NCI-H510A (cell line): Measurements from ENCODE around the gene ZNF879.

Source experiments
- DNase-seq: peaks from one replicate; lab custom pipeline; 2025; lab: John Stamatoyannopoulos, UW

The ZNF879 gene

GRCh38 chr5:179023528-179024189, at the start of gene ZNF879:
ZNF879 (plus strand) TSS chr5:179023804; CDS start chr5:179025005, 1,201 bp downstream.
- DNase-seq: peak; percentile 65

- no peak for DNase-seq
These were observed 42.2 kb upstream of the ZNF879 start for GRCh38 chr5:178981381-178981780.

DNA sequence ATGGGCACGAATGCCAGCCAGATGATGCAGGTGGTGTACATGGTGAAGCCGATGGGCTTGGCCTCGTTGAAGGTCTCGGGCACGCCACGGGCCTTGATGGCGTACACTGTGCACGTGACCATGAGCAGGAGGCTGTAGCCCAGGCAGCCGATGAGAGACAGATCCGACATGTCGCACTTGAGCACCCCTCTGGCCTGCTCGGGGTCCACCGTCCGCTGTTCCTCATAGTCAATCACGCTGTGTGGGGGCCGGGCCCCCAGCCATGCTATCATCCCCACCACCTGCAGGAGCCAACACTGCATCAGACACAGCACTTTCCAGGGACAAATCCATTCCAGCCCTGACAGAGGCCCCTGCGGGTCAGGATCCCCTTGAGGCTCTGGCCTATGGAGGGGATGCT, 40.7 kb upstream of the ZNF879 start:
- DNase-seq: no peak

DNA sequence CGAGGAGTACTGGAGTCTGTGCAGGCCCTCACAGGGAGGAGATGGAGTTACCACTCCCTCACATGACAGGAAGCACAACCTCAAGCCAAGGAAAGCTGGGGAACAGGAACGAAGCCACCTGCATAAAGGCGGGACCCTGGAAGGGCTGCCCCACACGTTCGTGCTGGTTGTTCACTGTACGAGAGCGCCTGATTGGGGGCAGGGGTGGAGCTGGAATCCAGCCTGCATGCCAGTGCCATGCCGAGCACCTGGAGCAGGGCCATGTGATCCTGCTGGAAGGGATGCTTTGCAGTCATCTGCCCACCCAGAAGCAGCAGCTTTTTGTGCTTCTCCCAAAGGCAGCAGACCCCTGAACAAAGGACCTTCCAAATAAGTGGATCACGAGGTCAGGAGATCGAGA, 39.9 kb upstream of the ZNF879 start:
- DNase-seq: no peak

- no peak for DNase-seq
These were observed 39.2 kb upstream of the ZNF879 start for GRCh38 chr5:178984145-178985072.

DNA sequence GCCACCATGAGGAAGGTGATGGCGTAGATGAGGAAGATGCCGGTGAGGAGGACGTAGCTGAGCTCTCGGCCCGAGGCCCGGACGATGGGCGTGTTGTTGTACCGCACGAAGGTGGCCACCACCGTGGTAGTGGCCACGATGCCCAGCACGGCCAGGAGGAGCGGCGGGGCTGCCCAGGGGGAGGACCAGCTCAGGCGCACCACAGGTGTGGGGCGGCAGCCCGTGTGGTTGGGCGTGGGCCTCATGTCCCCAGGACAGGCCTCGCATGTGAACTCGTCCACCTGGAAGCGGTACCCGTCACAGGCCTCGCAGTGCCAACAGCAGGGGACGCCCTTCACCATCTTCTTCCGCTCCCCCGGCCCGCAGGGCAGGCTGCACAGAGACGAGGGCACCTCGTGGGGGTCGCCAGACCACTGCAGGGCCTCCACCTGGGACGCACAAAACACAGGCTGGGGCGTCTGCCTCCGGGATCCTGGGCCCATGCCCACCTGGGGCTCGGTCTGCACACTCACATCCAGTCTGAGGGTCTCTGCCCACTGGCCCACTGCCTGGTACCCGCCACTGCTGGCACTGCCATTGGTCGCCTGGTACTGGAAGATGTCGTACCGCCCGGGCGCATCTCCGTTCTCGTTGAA, 37.2 kb upstream of the ZNF879 start:
- DNase-seq: no peak

GRCh38 chr5:178988436-178989220, 35.0 kb upstream of the ZNF879 start:
- DNase-seq: no peak

GRCh38 chr5:178989311-178989710, 34.3 kb upstream of the ZNF879 start:
- no peak for DNase-seq

GRCh38 chr5:178990491-178990890, 33.1 kb upstream of the ZNF879 start:
- DNase-seq: no peak

- DNase-seq: no peak
These were observed 32.1 kb upstream of the ZNF879 start for GRCh38 chr5:178991190-178992145.

DNA sequence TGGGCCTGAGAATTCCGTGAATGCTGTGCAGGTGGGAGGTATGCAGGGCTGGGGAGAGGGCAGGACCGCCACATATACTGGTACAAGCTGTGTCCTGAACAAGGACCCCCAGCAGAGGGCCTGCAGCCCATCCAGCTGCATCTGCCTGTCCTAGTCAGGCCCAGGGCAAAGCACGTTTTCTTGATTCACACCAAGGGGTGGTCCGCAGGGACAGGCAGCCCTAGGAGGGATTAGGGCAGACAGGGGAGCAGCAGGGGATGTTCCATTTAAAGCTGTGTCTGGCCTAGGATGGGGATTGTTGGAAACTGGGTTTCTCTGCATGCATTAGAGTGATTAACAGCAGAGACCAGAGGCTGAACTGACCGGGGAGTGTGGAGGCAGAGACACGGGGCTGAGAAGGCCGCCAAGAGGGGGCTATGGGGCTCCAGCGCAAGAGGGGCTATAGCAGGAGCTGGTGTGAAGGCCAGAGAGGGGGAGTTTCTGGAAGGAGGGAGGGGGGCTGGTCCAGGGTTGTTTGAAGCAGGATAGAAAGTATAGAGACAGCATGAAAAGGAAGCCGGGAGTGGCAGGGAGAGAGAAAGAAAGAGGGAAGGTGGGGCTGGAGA, 31.2 kb upstream of the ZNF879 start:
- no peak for DNase-seq

- no peak for DNase-seq
These were observed 30.3 kb upstream of the ZNF879 start for GRCh38 chr5:178993236-178993765.

DNA sequence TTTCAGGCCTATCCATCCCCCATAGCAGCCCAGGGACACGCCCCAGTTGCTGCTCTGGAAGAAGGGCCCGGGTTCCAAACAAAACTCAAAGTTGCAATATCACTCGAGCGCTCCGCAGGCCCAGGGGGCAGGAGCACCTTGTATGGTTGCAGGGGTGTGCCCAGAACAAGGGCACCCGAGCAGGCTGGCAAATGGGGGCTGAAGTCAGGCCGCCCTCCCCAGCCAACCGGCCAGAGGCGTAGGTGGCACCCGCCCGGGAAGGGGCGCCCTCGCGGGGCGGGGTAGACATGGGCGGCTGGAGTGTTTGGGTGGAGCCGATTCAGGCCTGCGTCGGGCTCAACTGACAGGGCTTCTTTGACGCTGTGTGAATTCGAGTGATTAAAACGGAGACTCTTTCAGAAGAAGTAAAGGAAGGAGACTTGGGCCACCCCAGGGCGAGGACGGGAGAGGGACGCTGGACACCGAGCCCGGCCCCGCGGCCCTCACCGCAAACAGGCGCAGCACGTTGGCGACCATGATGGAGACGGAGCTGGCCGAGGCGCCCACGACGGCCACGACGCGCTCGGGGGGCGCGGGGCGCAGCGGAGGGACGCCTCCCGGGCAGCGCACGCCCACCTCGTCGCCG, 29.5 kb upstream of the ZNF879 start:
- DNase-seq: no peak

- no peak for DNase-seq
These were observed 28.8 kb upstream of the ZNF879 start, which contains the start of gene GRM6 for GRCh38 chr5:178994580-178995340. GRM6 (minus strand) TSS chr5:178995320; CDS start chr5:178994944, 376 bp downstream.

DNA sequence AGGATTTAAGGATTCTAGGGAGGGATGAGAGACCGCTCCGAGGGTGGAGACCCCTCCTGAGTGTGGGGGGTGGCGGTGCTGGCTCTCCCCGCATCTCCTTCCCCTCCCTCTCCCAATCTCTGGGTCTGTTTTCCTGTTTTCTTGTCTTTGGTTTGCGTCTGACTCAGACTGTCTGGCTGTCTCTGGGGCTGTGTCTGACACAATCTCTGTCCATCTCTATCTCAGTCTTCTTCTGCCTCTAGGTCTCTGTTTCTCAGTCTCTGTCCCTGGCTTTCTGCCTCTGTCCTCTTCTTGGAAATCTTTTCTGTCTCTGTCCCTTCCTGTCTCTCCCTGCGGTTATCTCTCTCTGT, 28.3 kb upstream of the ZNF879 start:
- no peak for DNase-seq

DNA sequence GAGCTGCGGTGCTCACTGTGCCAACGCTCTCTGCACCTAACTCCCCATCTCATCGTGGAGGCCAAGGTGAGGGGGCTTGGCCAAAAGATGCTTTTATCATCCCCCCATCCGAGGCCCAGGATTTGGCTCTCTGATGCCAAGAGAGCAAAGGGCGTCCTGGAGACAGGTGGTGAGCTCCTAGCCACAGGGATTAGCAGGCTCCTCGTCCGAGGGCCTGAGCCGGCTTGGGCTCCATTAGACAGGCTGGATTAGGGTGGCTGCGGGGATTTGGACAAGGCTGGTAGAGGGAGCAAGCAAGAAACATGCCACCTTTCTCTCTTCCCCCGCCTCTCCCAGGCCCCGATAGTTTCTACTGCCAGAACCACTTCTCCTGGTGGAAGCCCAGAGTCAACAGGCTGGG, 27.4 kb upstream of the ZNF879 start:
- no peak for DNase-seq

DNA sequence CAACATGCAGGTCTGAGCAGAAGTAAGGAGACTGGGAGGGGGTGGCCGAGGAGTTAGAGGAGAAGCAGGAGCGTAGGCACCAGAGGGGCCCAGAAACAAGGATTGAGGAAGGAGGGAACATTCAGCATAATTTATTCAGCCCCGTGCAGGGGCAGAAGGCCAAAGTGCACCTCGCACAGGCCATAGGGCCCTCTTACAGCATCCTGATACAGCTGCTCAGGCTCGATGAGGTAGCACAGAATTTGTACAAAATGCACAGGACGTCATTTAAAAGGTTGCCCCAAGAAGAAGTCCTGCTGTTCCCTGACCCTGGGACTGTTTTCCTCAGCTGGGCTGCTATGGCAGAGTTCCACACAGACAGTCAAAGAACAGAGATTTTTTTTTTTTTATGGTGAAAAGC, 26.4 kb upstream of the ZNF879 start:
- DNase-seq: no peak

DNA sequence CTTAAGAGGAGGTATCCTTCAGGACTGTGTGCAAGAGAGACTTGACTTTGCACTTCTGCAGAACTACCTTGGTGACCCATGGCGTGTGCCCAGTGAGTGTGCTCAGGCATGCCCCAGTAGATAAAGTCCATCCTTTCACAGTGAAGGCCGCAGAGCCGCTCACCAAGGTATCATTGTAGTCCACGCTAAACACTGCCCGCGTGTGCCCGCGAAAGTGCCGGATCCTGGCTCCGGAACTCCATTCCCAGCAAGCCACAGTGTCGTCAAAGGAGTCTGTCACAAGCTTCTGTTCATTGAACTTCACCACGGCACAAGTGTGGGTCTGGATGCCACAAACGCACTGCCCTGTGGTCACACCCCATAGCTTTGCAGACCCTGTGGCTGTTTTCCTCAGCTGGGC, 25.2 kb upstream of the ZNF879 start:
- no peak for DNase-seq

DNA sequence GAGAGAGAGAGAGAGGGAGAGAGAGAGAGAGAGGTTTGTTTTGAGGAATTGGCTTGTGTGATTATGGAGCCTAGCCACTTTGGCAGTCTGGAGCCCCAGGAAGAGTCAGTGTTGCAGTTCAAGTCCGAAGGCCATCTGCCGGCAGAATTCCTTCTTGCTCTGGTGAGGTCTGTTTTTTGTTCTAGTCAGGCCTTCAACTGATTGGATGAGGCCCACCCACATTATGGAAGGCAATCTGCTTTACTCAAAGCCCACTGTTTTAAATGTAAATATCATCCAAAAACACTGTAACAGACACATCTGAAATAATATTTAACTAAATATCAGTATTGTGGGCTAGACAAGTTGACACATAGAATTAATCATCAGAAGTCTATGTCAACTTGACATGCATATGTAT, 17.0 kb upstream of the ZNF879 start:
- DNase-seq: no peak
